Fibroblast of skin of left biceps (primary cell): ENCODE measurements around the gene LRP11.
A peak's percentile ranks its signal among the peaks of the same experiment; 100 is the strongest.
"Not testable (repeated sequence)": the region's sequence is repeated elsewhere in the genome, so short reads cannot be mapped to it uniquely, and the experiment has no call there.

ENCODE experiments used
- DNase-seq, 2 experiments: peaks; one replicate each; pipeline ENCODE4 v3.0.0-alpha.2; 2013; ENCODE audit warnings: low read depth in 2 of 2

LRP11 gene

GRCh38 chr6:149898966-149899365 is 34.8 kb upstream of the LRP11 start:
- DNase-seq: no peak

GRCh38 chr6:149897855-149898744 is 33.9 kb upstream of the LRP11 start, which contains the start of gene RAET1E:
Gene RAET1E (minus strand): TSS chr6:149898113. CDS start chr6:149890901, 7,212 bp downstream.
- no peak for DNase-seq

GRCh38 chr6:149897015-149897697 is 33.0 kb upstream of the LRP11 start:
- peak; percentile 30 to 38 for DNase-seq

GRCh38 chr6:149896491-149896890 is 32.3 kb upstream of the LRP11 start:
- DNase-seq: no peak

- DNase-seq: no peak
These were observed 31.7 kb upstream of the LRP11 start for GRCh38 chr6:149895833-149896271.

- DNase-seq: no peak
These were observed 31.0 kb upstream of the LRP11 start for GRCh38 chr6:149895048-149895590.

- DNase-seq: not testable (repeated sequence)
These were observed 27.7 kb upstream of the LRP11 start for GRCh38 chr6:149891864-149892263.

- DNase-seq: no peak
These were observed 27.1 kb upstream of the LRP11 start for GRCh38 chr6:149891259-149891658.

- no peak for DNase-seq
These were observed 26.5 kb upstream of the LRP11 start for GRCh38 chr6:149890629-149891045.

GRCh38 chr6:149889326-149889725 is 25.2 kb upstream of the LRP11 start:
- DNase-seq: no peak

GRCh38 chr6:149888659-149889058 is 24.5 kb upstream of the LRP11 start:
- no peak for DNase-seq

- DNase-seq: no peak
These were observed 23.9 kb upstream of the LRP11 start for GRCh38 chr6:149888093-149888492.

GRCh38 chr6:149887343-149887742 is 23.2 kb upstream of the LRP11 start:
- no peak for DNase-seq

- no peak for DNase-seq
These were observed 21.7 kb upstream of the LRP11 start for GRCh38 chr6:149885888-149886287.

GRCh38 chr6:149884617-149885016 is 20.5 kb upstream of the LRP11 start:
- DNase-seq: no peak

GRCh38 chr6:149884215-149884614 is 20.1 kb upstream of the LRP11 start:
- DNase-seq: no peak

GRCh38 chr6:149881860-149882259 is 17.7 kb upstream of the LRP11 start:
- no peak for DNase-seq

GRCh38 chr6:149881066-149881766 is 17.1 kb upstream of the LRP11 start:
- DNase-seq: no peak

- no peak for DNase-seq
These were observed 13.5 kb upstream of the LRP11 start for GRCh38 chr6:149877659-149878058.

GRCh38 chr6:149876241-149876933 is 12.2 kb upstream of the LRP11 start:
- no peak for DNase-seq

- DNase-seq: no peak
These were observed 8.1 kb upstream of the LRP11 start for GRCh38 chr6:149872233-149872632.
